H9 (cell line): ENCODE data around the gene SDK1. TPM values are rescaled to one million over a fixed set of nuclear protein-coding genes. Genes with fewer than 3 reads are reported as not detected.
A peak's percentile ranks its signal among the peaks of the same experiment; 100 is the strongest.

ENCODE experiments used
- DNase-seq: peaks from one replicate; pipeline ENCODE4 v3.0.0-alpha.2; 2017
- H2AFZ ChIP-seq: one replicate; pipeline ENCODE4 v1.6.1; 2013; ENCODE audit warnings: mild to moderate bottlenecking, low read length, control low read depth, moderate library complexity
- H2AK5ac ChIP-seq: 2 replicates; pipeline ENCODE4 v1.6.1; 2013; ENCODE audit warnings: low read length, control low read depth, mixed read lengths; ENCODE audit not compliant: insufficient read length
- H2BK120ac ChIP-seq: one replicate; pipeline ENCODE4 v1.6.1; 2013; ENCODE audit warnings: low read depth, mild to moderate bottlenecking, low read length, control low read depth, inconsistent platforms; ENCODE audit not compliant: poor library complexity, severe bottlenecking
- H2BK12ac ChIP-seq: 2 replicates; pipeline ENCODE4 v1.6.1; 2013; ENCODE audit warnings: low read length, control low read depth, mixed read lengths, low read depth; ENCODE audit not compliant: insufficient read length
- H2BK15ac ChIP-seq: 2 replicates; pipeline ENCODE4 v1.6.1; 2013; ENCODE audit warnings: low read depth, low read length, control low read depth
- H2BK20ac ChIP-seq: one replicate; pipeline ENCODE4 v1.6.1; 2013; ENCODE audit warnings: low read depth, mild to moderate bottlenecking, low read length, control low read depth, inconsistent platforms; ENCODE audit not compliant: poor library complexity, severe bottlenecking
- H2BK5ac ChIP-seq: 2 replicates; pipeline ENCODE4 v1.6.1; 2013; ENCODE audit warnings: low read length, control low read depth, mixed read lengths; ENCODE audit not compliant: insufficient read length
- H3K14ac ChIP-seq: 2 replicates; pipeline ENCODE4 v1.6.1; 2013; ENCODE audit warnings: low read length, control low read depth; ENCODE audit not compliant: insufficient read depth
- H3K18ac ChIP-seq: 2 replicates; pipeline ENCODE4 v1.6.1; 2013; ENCODE audit warnings: low read depth, mild to moderate bottlenecking, mixed read lengths, low read length, control low read depth; ENCODE audit not compliant: insufficient read length
- H3K23ac ChIP-seq: 2 replicates; pipeline ENCODE4 v1.6.1; 2013; ENCODE audit warnings: low read length, control low read depth, mixed read lengths, low read depth; ENCODE audit not compliant: insufficient read length
- H3K23me2 ChIP-seq: 2 replicates; pipeline ENCODE4 v1.6.1; 2013; ENCODE audit warnings: low read depth, mild to moderate bottlenecking, mixed read lengths, low read length, control low read depth; ENCODE audit not compliant: insufficient read length, poor library complexity, severe bottlenecking
- H3K27ac ChIP-seq: 2 replicates; pipeline ENCODE4 v1.5.1; 2013; ENCODE audit warnings: low read length, control low read depth, mixed read lengths, low read depth; ENCODE audit not compliant: insufficient read length
- H3K27me3 ChIP-seq: 2 replicates; pipeline ENCODE4 v1.6.1; 2013; ENCODE audit warnings: low read length, control low read depth, inconsistent platforms; ENCODE audit not compliant: insufficient read depth
- H3K4ac ChIP-seq: 2 replicates; pipeline ENCODE4 v1.6.1; 2013; ENCODE audit warnings: low read depth, mild to moderate bottlenecking, control low read depth, inconsistent platforms, low read length, moderate library complexity
- H3K4me1 ChIP-seq: 2 replicates; pipeline ENCODE4 v1.6.1; 2013; ENCODE audit warnings: low read length, control low read depth, inconsistent platforms; ENCODE audit not compliant: insufficient read depth
- H3K4me2 ChIP-seq: 2 replicates; pipeline ENCODE4 v1.6.1; 2013; ENCODE audit warnings: low read length, control low read depth, mixed read lengths; ENCODE audit not compliant: insufficient read length, insufficient read depth
- H3K56ac ChIP-seq: 2 replicates; pipeline ENCODE4 v1.6.1; 2013; ENCODE audit warnings: low read depth, mild to moderate bottlenecking, mixed read lengths, low read length, control low read depth; ENCODE audit not compliant: insufficient read length
- H3K79me1 ChIP-seq: 2 replicates; pipeline ENCODE4 v1.6.1; 2013; ENCODE audit warnings: low read depth, mild to moderate bottlenecking, moderate library complexity, low read length, control low read depth, inconsistent platforms; ENCODE audit not compliant: insufficient read depth, poor library complexity, severe bottlenecking
- H3K79me2 ChIP-seq: 2 replicates; pipeline ENCODE4 v1.6.1; 2013; ENCODE audit warnings: low read length, control low read depth, inconsistent platforms; ENCODE audit not compliant: insufficient read depth
- H3K9ac ChIP-seq: 2 replicates; pipeline ENCODE4 v1.6.1; 2013; ENCODE audit warnings: low read length, control low read depth, mixed read lengths; ENCODE audit not compliant: insufficient read length; ENCODE audit errors: extremely low read depth
- H3K9me3 ChIP-seq: one replicate; pipeline ENCODE4 v1.6.1; 2013; ENCODE audit warnings: low read depth, low read length, inconsistent platforms; ENCODE audit not compliant: control insufficient read depth
- H3T11ph ChIP-seq: one replicate; pipeline ENCODE4 v1.6.1; 2013; ENCODE audit warnings: mild to moderate bottlenecking, low read length, control low read depth, inconsistent platforms
- H4K20me1 ChIP-seq: one replicate; pipeline ENCODE4 v1.6.1; 2013; ENCODE audit not compliant: control insufficient read depth, insufficient read length, insufficient read depth
- H4K5ac ChIP-seq: 2 replicates; pipeline ENCODE4 v1.6.1; 2013; ENCODE audit warnings: low read depth, mild to moderate bottlenecking, mixed read lengths, low read length, control low read depth; ENCODE audit not compliant: insufficient read length
- H4K8ac ChIP-seq: replicated peaks from 2 replicates; pipeline ENCODE4 v1.6.1; 2013; ENCODE audit warnings: low read length, control low read depth, mixed read lengths, low read depth; ENCODE audit not compliant: insufficient read length
- H4K91ac ChIP-seq: 2 replicates; pipeline ENCODE4 v1.6.1; 2013; ENCODE audit warnings: low read depth, mild to moderate bottlenecking, moderate library complexity, mixed read lengths, low read length, control low read depth; ENCODE audit not compliant: insufficient read length
- H3K27ac Mint-ChIP-seq, 3 experiments: 2 replicates in 2 of 3; 3 replicates in 1 of 3; pipeline ENCODE4 v1.8.0; 2020 to 2021; ENCODE audit warnings: mixed read lengths in 3 of 3, mild to moderate bottlenecking in 1 of 3, moderate library complexity in 1 of 3
- H3K27me3 Mint-ChIP-seq: 2 replicates; pipeline ENCODE4 v1.8.0; 2021; ENCODE audit warnings: low read depth, mild to moderate bottlenecking, moderate library complexity, mixed read lengths
- H3K36me3 Mint-ChIP-seq, 3 experiments: 2 replicates in 2 of 3; 3 replicates in 1 of 3; pipeline ENCODE4 v1.8.0; 2020 to 2021; ENCODE audit warnings: low read depth in 3 of 3, mixed read lengths in 3 of 3; ENCODE audit not compliant: insufficient read depth in 1 of 3
- H3K4me1 Mint-ChIP-seq, 2 experiments: 2 replicates each; pipeline ENCODE4 v1.8.0; 2020; ENCODE audit warnings: mixed read lengths in 2 of 2
- H3K4me3 Mint-ChIP-seq, 2 experiments: 2 replicates in 1 of 2; 3 replicates in 1 of 2; pipeline ENCODE4 v1.8.0; 2020 to 2021; ENCODE audit warnings: mild to moderate bottlenecking in 2 of 2, mixed read lengths in 2 of 2, moderate library complexity in 1 of 2
- H3K9me3 Mint-ChIP-seq, 2 experiments: 2 replicates in 1 of 2; 3 replicates in 1 of 2; pipeline ENCODE4 v1.8.0; 2020; ENCODE audit warnings: mild to moderate bottlenecking in 2 of 2, mixed read lengths in 2 of 2, moderate library complexity in 1 of 2
- CTCF ChIP-seq: fragments of 200-600 bp; sonication (generic); conservative IDR thresholded peaks from 3 replicates; pipeline ENCODE4 v1.8.0; 2021; ENCODE audit warnings: antibody characterized with exemption, mild to moderate bottlenecking
- WGBS: extraction: QIAGEN DNeasy Blood & Tissue Kit; methylation state at CpG from one replicate; pipeline ENCODE4 v1.1.7; 2013; ENCODE audit warnings: missing lambda C conversion rate, low lambda C conversion rate, mixed read lengths; ENCODE audit not compliant: insufficient read length; ENCODE audit errors: extremely low coverage; 5-methylcytosine and 5-hydroxymethylcytosine counted together
- total RNA-seq: library from RNA; stranded (reverse); gene quantifications from 2 replicates; pipeline ENCODE4 v1.2.1, GENCODE V29; 2021

The SDK1 gene
- total RNA-seq, 1 experiment from 2014 or later, result 8.7 TPM

- no peak overlapping the region for H2BK20ac ChIP-seq
- no peak overlapping the region for H4K8ac ChIP-seq
- no peak overlapping the region for H3K4me2 ChIP-seq
- H3K27ac ChIP-seq, result no peak overlapping the region
- DNase-seq, result peak; percentile 74
- H3K56ac ChIP-seq, result no peak overlapping the region
- Mint-ChIP-seq H3K4me3 (no peak overlapping the region), H3K36me3 (peaks cover 0 to 5% (median 0%) of the 10 kb centered on the region in 3 experiments; a peak in 2 of 7 replicates), H3K9me3 (no peaks in the 10 kb centered on the region), H3K27ac (no peak overlapping the region), H3K4me1 (peaks cover 0 to under 1% of the 10 kb centered on the region in 2 experiments; a peak in 2 of 4 replicates), H3K27me3 (peaks cover 2% of the 10 kb centered on the region)
- no peaks in the 10 kb centered on the region for H3K4me1 ChIP-seq
- no peaks in the 10 kb centered on the region for H4K20me1 ChIP-seq
- H3K79me2 ChIP-seq, result no peaks in the 10 kb centered on the region
- TF ChIP-seq CTCF, result peak; percentile 77
- H2BK5ac ChIP-seq, result no peak overlapping the region
- H3K9ac ChIP-seq, result no peak overlapping the region
- H3K79me1 ChIP-seq, result no peaks in the 10 kb centered on the region
- H2AFZ ChIP-seq, result no peak overlapping the region
- no peak overlapping the region for H4K91ac ChIP-seq
- H3T11ph ChIP-seq, result no peak overlapping the region
- no peak overlapping the region for H2AK5ac ChIP-seq
- H3K23ac ChIP-seq, result no peak overlapping the region
- no peak overlapping the region for H2BK120ac ChIP-seq
- H3K27me3 ChIP-seq, result no peaks in the 10 kb centered on the region
- no peak overlapping the region for H3K18ac ChIP-seq
- H2BK12ac ChIP-seq, result no peak overlapping the region
- no peak overlapping the region for H3K14ac ChIP-seq
- no peak overlapping the region for H2BK15ac ChIP-seq
- no peak overlapping the region for H4K5ac ChIP-seq
- WGBS, result no CpG with 5 or more reads among the region's 6 CpGs
- no peak overlapping the region for H3K4ac ChIP-seq
- H3K9me3 ChIP-seq, result no peaks in the 10 kb centered on the region
- H3K23me2 ChIP-seq, result no peaks in the 10 kb centered on the region
These were observed 925.5 kb downstream of the SDK1 start for GRCh38 chr7:4226524-4226882.
